ENCODE measurements around the gene ADGRV1.
"Not testable (repeated sequence)": the region's sequence is repeated elsewhere in the genome, so short reads cannot be mapped to it uniquely, and the experiment has no call there.

The ADGRV1 gene

GRCh38 chr5:91058155-91058554, 499.6 kb downstream of the ADGRV1 start:
- no peaks in the 10 kb centered on the region for H3K27me3 ChIP-seq
- no peak overlapping the region for H3K9ac ChIP-seq
- no peaks in the 10 kb centered on the region for H3K36me3 ChIP-seq
- H3K27ac ChIP-seq = no peak overlapping the region
- no peaks in the 10 kb centered on the region for H3K4me1 ChIP-seq
- no peaks in the 10 kb centered on the region for H4K20me1 ChIP-seq
- no peak for TF ChIP-seq Cebpa-rat (IDR thresholded peaks at IDR 0.05)
- H3K9me3 ChIP-seq = no peaks in the 10 kb centered on the region
- no peak overlapping the region for H3K4me3 ChIP-seq
- H3K4me2 ChIP-seq = no peak overlapping the region

GRCh38 chr5:91058575-91058974, 500.0 kb downstream of the ADGRV1 start:
- TF ChIP-seq Cebpa-rat (IDR thresholded peaks at IDR 0.05) = no peak
- Histone ChIP-seq H3K27ac (no peak overlapping the region), H3K4me2 (no peak overlapping the region), H3K27me3 (no peaks in the 10 kb centered on the region), H3K9me3 (no peaks in the 10 kb centered on the region), H4K20me1 (no peaks in the 10 kb centered on the region), H3K9ac (no peak overlapping the region), H3K4me3 (no peak overlapping the region), H3K4me1 (no peaks in the 10 kb centered on the region), H3K36me3 (no peaks in the 10 kb centered on the region)

- no peak overlapping the region for H3K27ac ChIP-seq
- no peak for TF ChIP-seq Cebpa-rat (IDR thresholded peaks at IDR 0.05)
- no peaks in the 10 kb centered on the region for H3K9me3 ChIP-seq
- no peaks in the 10 kb centered on the region for H3K36me3 ChIP-seq
- no peaks in the 10 kb centered on the region for H3K27me3 ChIP-seq
- no peak overlapping the region for H3K4me3 ChIP-seq
- no peaks in the 10 kb centered on the region for H4K20me1 ChIP-seq
- H3K9ac ChIP-seq = no peak overlapping the region
- H3K4me2 ChIP-seq = no peak overlapping the region
- H3K4me1 ChIP-seq = no peaks in the 10 kb centered on the region
These were observed 500.8 kb downstream of the ADGRV1 start for GRCh38 chr5:91059409-91059808.

GRCh38 chr5:91061094-91061493, 502.5 kb downstream of the ADGRV1 start:
- Histone ChIP-seq H3K9ac (no peak overlapping the region), H3K4me1 (no peaks in the 10 kb centered on the region), H3K4me3 (no peak overlapping the region), H3K27ac (no peak overlapping the region), H3K9me3 (no peaks in the 10 kb centered on the region), H3K4me2 (no peak overlapping the region), H3K36me3 (no peaks in the 10 kb centered on the region), H3K27me3 (no peaks in the 10 kb centered on the region), H4K20me1 (no peaks in the 10 kb centered on the region)
- TF ChIP-seq Cebpa-rat (IDR thresholded peaks at IDR 0.05) = no peak

- no peaks in the 10 kb centered on the region for H3K27me3 ChIP-seq
- H3K27ac ChIP-seq = no peak overlapping the region
- H4K20me1 ChIP-seq = no peaks in the 10 kb centered on the region
- no peaks in the 10 kb centered on the region for H3K4me1 ChIP-seq
- no peak for TF ChIP-seq Cebpa-rat (IDR thresholded peaks at IDR 0.05)
- H3K4me3 ChIP-seq = no peak overlapping the region
- no peak overlapping the region for H3K4me2 ChIP-seq
- H3K9me3 ChIP-seq = no peaks in the 10 kb centered on the region
- no peaks in the 10 kb centered on the region for H3K36me3 ChIP-seq
- H3K9ac ChIP-seq = no peak overlapping the region
These were observed 503.5 kb downstream of the ADGRV1 start for GRCh38 chr5:91061946-91062562.

GRCh38 chr5:91063098-91063690, 504.6 kb downstream of the ADGRV1 start:
- H3K27me3 ChIP-seq, H3K27ac ChIP-seq, H3K4me1 ChIP-seq, H3K9ac ChIP-seq, H4K20me1 ChIP-seq, H3K4me3 ChIP-seq, H3K9me3 ChIP-seq, H3K4me2 ChIP-seq, H3K36me3 ChIP-seq: not testable (repeated sequence)

GRCh38 chr5:91065496-91065895, 506.9 kb downstream of the ADGRV1 start:
- Histone ChIP-seq H3K36me3 (no peaks in the 10 kb centered on the region), H3K9ac (no peak overlapping the region), H3K4me2 (no peak overlapping the region), H3K4me3 (no peak overlapping the region), H3K27ac (no peak overlapping the region), H3K9me3 (no peaks in the 10 kb centered on the region), H3K4me1 (no peaks in the 10 kb centered on the region), H4K20me1 (no peaks in the 10 kb centered on the region), H3K27me3 (no peaks in the 10 kb centered on the region)
- no peak for TF ChIP-seq Cebpa-rat (IDR thresholded peaks at IDR 0.05)

- no peaks in the 10 kb centered on the region for H3K9me3 ChIP-seq
- TF ChIP-seq Cebpa-rat (IDR thresholded peaks at IDR 0.05) = no peak
- H3K4me1 ChIP-seq = no peaks in the 10 kb centered on the region
These were observed 510.8 kb downstream of the ADGRV1 start for GRCh38 chr5:91069364-91069763.

GRCh38 chr5:91070761-91071550, 512.4 kb downstream of the ADGRV1 start:
- H3K4me3 ChIP-seq = no peak overlapping the region
- H4K20me1 ChIP-seq = no peaks in the 10 kb centered on the region
- no peaks in the 10 kb centered on the region for H3K4me1 ChIP-seq
- no peak overlapping the region for H3K9ac ChIP-seq
- no peaks in the 10 kb centered on the region for H3K9me3 ChIP-seq
- H3K36me3 ChIP-seq = no peaks in the 10 kb centered on the region
- H3K27ac ChIP-seq = no peak overlapping the region
- TF ChIP-seq Cebpa-rat (IDR thresholded peaks at IDR 0.05) = no peak
- no peak overlapping the region for H3K4me2 ChIP-seq
- H3K27me3 ChIP-seq = no peaks in the 10 kb centered on the region

More at GRCh38 chr5:91069364-91069763, 510.8 kb downstream of the ADGRV1 start:
- Histone ChIP-seq H3K36me3 (no peaks in the 10 kb centered on the region), H3K27ac (no peak overlapping the region), H4K20me1 (no peaks in the 10 kb centered on the region), H3K4me2 (no peak overlapping the region), H3K27me3 (no peaks in the 10 kb centered on the region), H3K9ac (no peak overlapping the region), H3K4me3 (no peak overlapping the region)

- Histone ChIP-seq H4K20me1 (no peaks in the 10 kb centered on the region), H3K4me2 (no peak overlapping the region)
- TF ChIP-seq Cebpa-rat (IDR thresholded peaks at IDR 0.05) = no peak
These were observed 514.3 kb downstream of the ADGRV1 start for GRCh38 chr5:91072881-91073280.

More at GRCh38 chr5:91072881-91073280, 514.3 kb downstream of the ADGRV1 start:
- Histone ChIP-seq H3K36me3 (no peaks in the 10 kb centered on the region), H3K27ac (no peak overlapping the region), H3K4me3 (no peak overlapping the region), H3K9me3 (no peaks in the 10 kb centered on the region), H3K9ac (no peak overlapping the region), H3K4me1 (no peaks in the 10 kb centered on the region), H3K27me3 (no peaks in the 10 kb centered on the region)
